Lung microvascular endothelial cell (primary cell): ENCODE data around the gene FMNL1. TPM values are rescaled to one million over a fixed set of nuclear protein-coding genes. Genes with fewer than 3 reads are reported as not detected.

Source experiments
- DNase-seq, 2 donors: peaks; one replicate each; pipeline versions ENCODE4 v3.0.0 to v3.0.0-alpha.2; 2010; ENCODE audit warnings: low read depth in 2 of 2
- total RNA-seq: library from RNA; depleted of rRNA; stranded (reverse); fragments of >200 nt; gene quantifications from 2 replicates; pipeline ENCODE4 v1.2.1, GENCODE V29; 2014

FMNL1 gene
- total RNA-seq, 1 donor from 2014 or later = 0.79 TPM

- DNase-seq = no peak
Observed at GRCh38 chr17:45256114-45256966, 34.7 kb downstream of the FMNL1 start.

GRCh38 chr17:45257115-45257514, 35.4 kb downstream of the FMNL1 start:
- no peak for DNase-seq

- DNase-seq = no peak
Observed at GRCh38 chr17:45258981-45259380, 37.3 kb downstream of the FMNL1 start.

GRCh38 chr17:45260204-45260783, 38.6 kb downstream of the FMNL1 start:
- no peak for DNase-seq

GRCh38 chr17:45261577-45262515, 40.2 kb downstream of the FMNL1 start, which contains the start of gene SPATA32:
Gene SPATA32 (minus strand): TSS chr17:45262094. CDS start chr17:45262016, 78 bp downstream.
- DNase-seq = peak; percentile 31 to 45

GRCh38 chr17:45262516-45263476, 41.1 kb downstream of the FMNL1 start:
- DNase-seq = no peak

- no peak for DNase-seq
Observed at GRCh38 chr17:45263477-45263860, 41.8 kb downstream of the FMNL1 start.

- DNase-seq = no peak
Observed at GRCh38 chr17:45264430-45264829, 42.7 kb downstream of the FMNL1 start.

- DNase-seq = no peak
Observed at GRCh38 chr17:45264988-45265387, 43.3 kb downstream of the FMNL1 start.

GRCh38 chr17:45265821-45266220, 44.1 kb downstream of the FMNL1 start:
- DNase-seq = peak in 1 of 2 donors; percentile 36

- DNase-seq = no peak
Observed at GRCh38 chr17:45266372-45266926, 44.8 kb downstream of the FMNL1 start.

- no peak for DNase-seq
Observed at GRCh38 chr17:45267436-45268055, 45.9 kb downstream of the FMNL1 start.

GRCh38 chr17:45269912-45270311, 48.2 kb downstream of the FMNL1 start:
- DNase-seq = no peak

GRCh38 chr17:45270828-45271418, 49.2 kb downstream of the FMNL1 start:
- peak in 1 of 2 donors; percentile 26 for DNase-seq

- DNase-seq = no peak
Observed at GRCh38 chr17:45271603-45272002, 49.9 kb downstream of the FMNL1 start.

- DNase-seq = peak; percentile 72 to 80
Observed at GRCh38 chr17:45273551-45273957, 51.9 kb downstream of the FMNL1 start.

- DNase-seq = no peak
Observed at GRCh38 chr17:45274033-45274432, 52.3 kb downstream of the FMNL1 start.

GRCh38 chr17:45276031-45276430, 54.3 kb downstream of the FMNL1 start:
- DNase-seq = no peak

GRCh38 chr17:45277216-45277849, 55.6 kb downstream of the FMNL1 start:
- DNase-seq = peak; percentile 92 to 95
